Measurements from ENCODE around the gene FDX1. TPM values are rescaled to one million over a fixed set of nuclear protein-coding genes. Genes with fewer than 3 reads are reported as not detected.

The FDX1 gene
- total and polyA plus RNA-seq, 2 experiments from 2014 or later: 42.5 to 45.4 TPM

GRCh38 chr11:110428040-110428439, 1.7 kb upstream of the FDX1 start:
- no peak for TF ChIP-seq EZH2phosphoT487 (IDR thresholded peaks at IDR 0.05; ENCODE audit: low read depth, severe bottlenecking, unreplicated experiment)
- TF ChIP-seq CTCF (IDR thresholded peaks at IDR 0.05; ENCODE audit: poor library complexity): no peak
- TF ChIP-seq EZH2 (IDR thresholded peaks at IDR 0.05; ENCODE audit: borderline replicate concordance): no peak
- H3K4me3 ChIP-seq: no peak overlapping the region
- 87% methylated on average over 2 of the region's 2 CpGs for WGBS (ENCODE audit: low lambda C conversion rate, missing lambda C conversion rate)
- H3K27me3 ChIP-seq: no peaks in the 10 kb centered on the region
- H3K9me3 ChIP-seq (ENCODE audit: low read depth): no peaks in the 10 kb centered on the region
- no peak overlapping the region for H3K4me2 ChIP-seq
- H3K27ac ChIP-seq: no peak overlapping the region
- H2AFZ ChIP-seq: no peak overlapping the region
- peaks cover 28% of the 10 kb centered on the region for H3K79me2 ChIP-seq
- no peaks in the 10 kb centered on the region for H3K36me3 ChIP-seq (replicated peaks; ENCODE audit: insufficient read depth, low read depth)
- no peaks in the 10 kb centered on the region for H3K9me2 ChIP-seq (replicated peaks; ENCODE audit: insufficient read depth)
- H4K20me1 ChIP-seq (ENCODE audit: insufficient read depth, poor library complexity, severe bottlenecking): peaks cover 14% of the 10 kb centered on the region
- peaks cover 17% of the 10 kb centered on the region for H3K4me1 ChIP-seq (ENCODE audit: insufficient read depth)
- DNase-seq (ENCODE audit: low spot score): no peak

- no peak for TF ChIP-seq EZH2 (IDR thresholded peaks at IDR 0.05; ENCODE audit: borderline replicate concordance)
- TF ChIP-seq EZH2phosphoT487 (IDR thresholded peaks at IDR 0.05; ENCODE audit: low read depth, severe bottlenecking, unreplicated experiment): no peak
- TF ChIP-seq CTCF (IDR thresholded peaks at IDR 0.05; ENCODE audit: poor library complexity): no peak
- 74% methylated on average over 10 of the region's 10 CpGs for WGBS (ENCODE audit: low lambda C conversion rate, missing lambda C conversion rate)
- H3K79me2 ChIP-seq: peaks cover 37% of the 10 kb centered on the region
- no peaks in the 10 kb centered on the region for H3K36me3 ChIP-seq (replicated peaks; ENCODE audit: insufficient read depth, low read depth)
- DNase-seq (ENCODE audit: low spot score): no peak
- no peaks in the 10 kb centered on the region for H3K27me3 ChIP-seq
- H3K9me2 ChIP-seq (replicated peaks; ENCODE audit: insufficient read depth): no peaks in the 10 kb centered on the region
- peak overlapping the region; percentile 97 for H3K27ac ChIP-seq
- peaks cover 23% of the 10 kb centered on the region for H3K4me1 ChIP-seq (ENCODE audit: insufficient read depth)
- peak overlapping the region; percentile 95 for H3K4me2 ChIP-seq
- H3K4me3 ChIP-seq: peak overlapping the region; percentile 98
- H3K9me3 ChIP-seq (ENCODE audit: low read depth): no peaks in the 10 kb centered on the region
- peak overlapping the region; percentile 75 for H2AFZ ChIP-seq
- peaks cover 19% of the 10 kb centered on the region for H4K20me1 ChIP-seq (ENCODE audit: insufficient read depth, poor library complexity, severe bottlenecking)
Observed at GRCh38 chr11:110428956-110429730, 605 bp upstream of the FDX1 start.

- WGBS (ENCODE audit: low lambda C conversion rate, missing lambda C conversion rate): 2% methylated on average over 43 of the region's 51 CpGs
- H3K4me2 ChIP-seq: peak overlapping the region; percentile 95
- peak overlapping the region; percentile 97 for H3K27ac ChIP-seq
- no peaks in the 10 kb centered on the region for H3K9me2 ChIP-seq (replicated peaks; ENCODE audit: insufficient read depth)
- peaks cover 30% of the 10 kb centered on the region for H4K20me1 ChIP-seq (ENCODE audit: insufficient read depth, poor library complexity, severe bottlenecking)
- peak overlapping the region; percentile 75 for H2AFZ ChIP-seq
- peaks cover 50% of the 10 kb centered on the region for H3K79me2 ChIP-seq
- H3K4me3 ChIP-seq: peak overlapping the region; percentile 98
- H3K9me3 ChIP-seq (ENCODE audit: low read depth): no peaks in the 10 kb centered on the region
- peak; percentile 59 for DNase-seq (ENCODE audit: low spot score)
- TF ChIP-seq EZH2phosphoT487 (IDR thresholded peaks at IDR 0.05; ENCODE audit: low read depth, severe bottlenecking, unreplicated experiment) (no peak), CTCF (IDR thresholded peaks at IDR 0.05; ENCODE audit: poor library complexity) (no peak), EZH2 (IDR thresholded peaks at IDR 0.05; ENCODE audit: borderline replicate concordance) (no peak)
- no peaks in the 10 kb centered on the region for H3K27me3 ChIP-seq
- peaks cover 23% of the 10 kb centered on the region for H3K4me1 ChIP-seq (ENCODE audit: insufficient read depth)
- no peaks in the 10 kb centered on the region for H3K36me3 ChIP-seq (replicated peaks; ENCODE audit: insufficient read depth, low read depth)
Observed at GRCh38 chr11:110430267-110431050, 711 bp downstream of the FDX1 start.

Measured in hepatocyte (in vitro differentiated cells).